ENCODE results near the gene PKD2L2. TPM values are rescaled to one million over a fixed set of nuclear protein-coding genes. Genes with fewer than 3 reads are reported as not detected.

Gene PKD2L2
- total and polyA plus RNA-seq, 10 of the 15 experiments (the other 5 are each of a cell fraction or from before 2014, with no cell fraction given), result 0.11 to 0.86 (median 0.26) TPM; not detected in 4

DNA sequence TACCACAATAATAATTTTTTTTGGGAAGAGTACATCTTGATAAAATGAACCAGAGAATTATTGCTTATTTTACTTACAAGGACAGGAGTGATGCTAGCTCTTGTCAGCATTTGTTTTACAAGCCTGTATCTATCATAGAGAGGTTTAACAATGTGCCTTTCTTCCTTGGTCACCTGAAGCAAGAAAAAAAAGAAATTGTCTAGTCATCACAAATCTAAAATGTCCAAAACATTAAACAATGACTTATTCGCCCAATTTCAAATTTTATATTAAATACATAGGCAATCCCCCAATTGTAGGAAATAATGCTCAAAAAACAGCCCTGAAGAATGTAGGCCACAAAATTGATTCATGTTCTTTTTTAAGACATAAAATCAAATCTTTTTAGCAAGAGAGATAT, 56.6 kb downstream of the PKD2L2 start:
- Histone ChIP-seq H3K4me2 (ENCODE audit: control insufficient read depth, insufficient read depth) (no peak overlapping the region), H4K20me1 (ENCODE audit: control insufficient read depth, insufficient read depth) (no peaks in the 10 kb centered on the region), H3K4me3 (no peak overlapping the region), H3K9ac (ENCODE audit: control insufficient read depth, insufficient read depth, low read length) (no peak overlapping the region), H2AFZ (ENCODE audit: control insufficient read depth, low read depth, low read length) (no peak overlapping the region), H3K4me1 (ENCODE audit: control insufficient read depth, insufficient read depth, low read length) (no peaks in the 10 kb centered on the region), H3K79me2 (ENCODE audit: control insufficient read depth, insufficient read depth, low read length) (no peaks in the 10 kb centered on the region), H3K27ac (ENCODE audit: control insufficient read depth, insufficient read depth) (no peak overlapping the region), H3K9me3 (replicated peaks; ENCODE audit: control insufficient read depth, insufficient read depth, low read length) (no peaks in the 10 kb centered on the region), H3K27me3 (replicated peaks in 1 of 2; ENCODE audit: control insufficient read depth in 2 of 2, insufficient read depth in 2 of 2, low read length in 1 of 2) (no peaks in the 10 kb centered on the region; a peak in 1 of 4 replicates), H3K36me3 (ENCODE audit: control insufficient read depth in 2 of 2, insufficient read depth in 2 of 2, low read length in 1 of 2) (peaks cover 9 to 52% of the 10 kb centered on the region in 2 experiments)
- ATAC-seq (no peak), DNase-seq (ENCODE audit: low read depth, low spot score) (no peak), FAIRE-seq (no peak)
- ChIA-PET POLR2A (interaction anchor here (0.6 kb wide), 1 partner anchor 82 kb away, joined by 4 read pairs; no protein-coding TSS in a partner anchor), RAD21 (ENCODE audit: unreplicated experiment) (interaction anchor here (1.3 kb wide), 1 partner anchor 166 kb away, joined by 5 read pairs; no protein-coding TSS in a partner anchor), CTCF (interaction anchor here (0.9 to 1.5 kb wide), 2 partner anchors 44 to 166 kb away, joined by 3 to 6 read pairs; no protein-coding TSS in a partner anchor), SMC1A (ENCODE audit: uncharacterized antibody, unreplicated experiment) (no interaction called here)
- BruUV-seq (replicated peaks), result no TSS peak
- in situ Hi-C loops (cut with MboI) (no loop called here), intact Hi-C loops (cut with micrococcal nuclease; ENCODE audit: unreplicated experiment) (no loop called here)
- TF ChIP-seq KAT2A (conservative IDR thresholded peaks at IDR 0.05; ENCODE audit: control insufficient read depth, low read depth, low read length), result no peak
- TF ChIP-seq EED (IDR thresholded peaks at IDR 0.05; ENCODE audit: low read depth), result no peak
- no peak for TF ChIP-seq ZNF274 (IDR thresholded peaks at IDR 0.05; ENCODE audit: insufficient read depth, insufficient read length)
- TF ChIP-seq CREM (IDR thresholded peaks at IDR 0.05; ENCODE audit: low read depth), result no peak
- TF ChIP-seq, protein P1, sequence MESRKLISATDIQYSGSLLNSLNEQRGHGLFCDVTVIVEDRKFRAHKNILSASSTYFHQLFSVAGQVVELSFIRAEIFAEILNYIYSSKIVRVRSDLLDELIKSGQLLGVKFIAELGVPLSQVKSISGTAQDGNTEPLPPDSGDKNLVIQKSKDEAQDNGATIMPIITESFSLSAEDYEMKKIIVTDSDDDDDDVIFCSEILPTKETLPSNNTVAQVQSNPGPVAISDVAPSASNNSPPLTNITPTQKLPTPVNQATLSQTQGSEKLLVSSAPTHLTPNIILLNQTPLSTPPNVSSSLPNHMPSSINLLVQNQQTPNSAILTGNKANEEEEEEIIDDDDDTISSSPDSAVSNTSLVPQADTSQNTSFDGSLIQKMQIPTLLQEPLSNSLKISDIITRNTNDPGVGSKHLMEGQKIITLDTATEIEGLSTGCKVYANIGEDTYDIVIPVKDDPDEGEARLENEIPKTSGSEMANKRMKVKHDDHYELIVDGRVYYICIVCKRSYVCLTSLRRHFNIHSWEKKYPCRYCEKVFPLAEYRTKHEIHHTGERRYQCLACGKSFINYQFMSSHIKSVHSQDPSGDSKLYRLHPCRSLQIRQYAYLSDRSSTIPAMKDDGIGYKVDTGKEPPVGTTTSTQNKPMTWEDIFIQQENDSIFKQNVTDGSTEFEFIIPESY (IDR thresholded peaks at IDR 0.05), result no peak
- TF ChIP-seq MTA3 (IDR thresholded peaks at IDR 0.05; ENCODE audit: borderline replicate concordance, low read length), result no peak
- TF ChIP-seq SMAD1 (IDR thresholded peaks at IDR 0.05; ENCODE audit: low read depth, partially characterized antibody), result no peak
- no peak for TF ChIP-seq PAX5 (IDR thresholded peaks at IDR 0.05; ENCODE audit: borderline replicate concordance, low read depth, low read length)
- TF ChIP-seq YBX1 (IDR thresholded peaks at IDR 0.05), result no peak
- TF ChIP-seq NFYA (IDR thresholded peaks at IDR 0.05; ENCODE audit: borderline replicate concordance, low read depth, low read length), result no peak
- no peak for TF ChIP-seq CBX3 (IDR thresholded peaks at IDR 0.05; ENCODE audit: borderline replicate concordance, low read depth)
- TF ChIP-seq, protein P2, sequence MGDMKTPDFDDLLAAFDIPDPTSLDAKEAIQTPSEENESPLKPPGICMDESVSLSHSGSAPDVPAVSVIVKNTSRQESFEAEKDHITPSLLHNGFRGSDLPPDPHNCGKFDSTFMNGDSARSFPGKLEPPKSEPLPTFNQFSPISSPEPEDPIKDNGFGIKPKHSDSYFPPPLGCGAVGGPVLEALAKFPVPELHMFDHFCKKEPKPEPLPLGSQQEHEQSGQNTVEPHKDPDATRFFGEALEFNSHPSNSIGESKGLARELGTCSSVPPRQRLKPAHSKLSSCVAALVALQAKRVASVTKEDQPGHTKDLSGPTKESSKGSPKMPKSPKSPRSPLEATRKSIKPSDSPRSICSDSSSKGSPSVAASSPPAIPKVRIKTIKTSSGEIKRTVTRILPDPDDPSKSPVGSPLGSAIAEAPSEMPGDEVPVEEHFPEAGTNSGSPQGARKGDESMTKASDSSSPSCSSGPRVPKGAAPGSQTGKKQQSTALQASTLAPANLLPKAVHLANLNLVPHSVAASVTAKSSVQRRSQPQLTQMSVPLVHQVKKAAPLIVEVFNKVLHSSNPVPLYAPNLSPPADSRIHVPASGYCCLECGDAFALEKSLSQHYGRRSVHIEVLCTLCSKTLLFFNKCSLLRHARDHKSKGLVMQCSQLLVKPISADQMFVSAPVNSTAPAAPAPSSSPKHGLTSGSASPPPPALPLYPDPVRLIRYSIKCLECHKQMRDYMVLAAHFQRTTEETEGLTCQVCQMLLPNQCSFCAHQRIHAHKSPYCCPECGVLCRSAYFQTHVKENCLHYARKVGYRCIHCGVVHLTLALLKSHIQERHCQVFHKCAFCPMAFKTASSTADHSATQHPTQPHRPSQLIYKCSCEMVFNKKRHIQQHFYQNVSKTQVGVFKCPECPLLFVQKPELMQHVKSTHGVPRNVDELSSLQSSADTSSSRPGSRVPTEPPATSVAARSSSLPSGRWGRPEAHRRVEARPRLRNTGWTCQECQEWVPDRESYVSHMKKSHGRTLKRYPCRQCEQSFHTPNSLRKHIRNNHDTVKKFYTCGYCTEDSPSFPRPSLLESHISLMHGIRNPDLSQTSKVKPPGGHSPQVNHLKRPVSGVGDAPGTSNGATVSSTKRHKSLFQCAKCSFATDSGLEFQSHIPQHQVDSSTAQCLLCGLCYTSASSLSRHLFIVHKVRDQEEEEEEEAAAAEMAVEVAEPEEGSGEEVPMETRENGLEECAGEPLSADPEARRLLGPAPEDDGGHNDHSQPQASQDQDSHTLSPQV (IDR thresholded peaks at IDR 0.05), result no peak
- no peak for TF ChIP-seq CHD2 (IDR thresholded peaks at IDR 0.05; ENCODE audit: borderline replicate concordance, low read depth, low read length)
- no peak for TF ChIP-seq TARDBP (IDR thresholded peaks at IDR 0.05; ENCODE audit: borderline replicate concordance)
- TF ChIP-seq ZNF622 (IDR thresholded peaks at IDR 0.05), result no peak
- TF ChIP-seq CREB1 (IDR thresholded peaks at IDR 0.05; ENCODE audit: low read depth), result no peak
- 94% methylated on average over 1 of the region's 1 CpG for WGBS (ENCODE audit: insufficient coverage, insufficient replicate concordance, low lambda C conversion rate, missing lambda C conversion rate)
